ENCODE data around the gene SLC22A15.
"Not testable (repeated sequence)": the region's sequence is repeated elsewhere in the genome, so short reads cannot be mapped to it uniquely, and the experiment has no call there.

Gene SLC22A15

GRCh38 chr1:115976062-115976920, at the start of gene SLC22A15:
TSS of gene SLC22A15 (plus strand) at chr1:115976513. CDS start at chr1:115976628, 115 bp downstream.
- DNase-seq, result peak; percentile 8

- DNase-seq, result no peak
Measured at GRCh38 chr1:115927971-115928370, 48.3 kb upstream of the SLC22A15 start.

GRCh38 chr1:115929881-115930280, 46.4 kb upstream of the SLC22A15 start:
- no peak for DNase-seq

- DNase-seq, result no peak
Measured at GRCh38 chr1:115933625-115934024, 42.7 kb upstream of the SLC22A15 start.

- DNase-seq, result no peak
Measured at GRCh38 chr1:115939455-115939854, 36.9 kb upstream of the SLC22A15 start.

GRCh38 chr1:115946116-115946515, 30.2 kb upstream of the SLC22A15 start:
- no peak for DNase-seq

GRCh38 chr1:115949156-115949555, 27.2 kb upstream of the SLC22A15 start:
- DNase-seq, result no peak

GRCh38 chr1:115951560-115951959, 24.8 kb upstream of the SLC22A15 start:
- no peak for DNase-seq

GRCh38 chr1:115952547-115952946, 23.8 kb upstream of the SLC22A15 start:
- no peak for DNase-seq

GRCh38 chr1:115953180-115953579, 23.1 kb upstream of the SLC22A15 start:
- no peak for DNase-seq

- no peak for DNase-seq
Measured at GRCh38 chr1:115954684-115955083, 21.6 kb upstream of the SLC22A15 start.

- no peak for DNase-seq
Measured at GRCh38 chr1:115955228-115955627, 21.1 kb upstream of the SLC22A15 start.

- no peak for DNase-seq
Measured at GRCh38 chr1:115958866-115959265, 17.4 kb upstream of the SLC22A15 start.

- DNase-seq, result no peak
Measured at GRCh38 chr1:115969509-115969908, 6.8 kb upstream of the SLC22A15 start.

- not testable (repeated sequence) for DNase-seq
Measured at GRCh38 chr1:115971778-115972177, 4.5 kb upstream of the SLC22A15 start.

GRCh38 chr1:115973154-115973553, 3.2 kb upstream of the SLC22A15 start:
- no peak for DNase-seq

GRCh38 chr1:115975569-115976061, 698 bp upstream of the SLC22A15 start:
- DNase-seq, result no peak

GRCh38 chr1:115976921-115977498, 697 bp downstream of the SLC22A15 start:
- no peak for DNase-seq

GRCh38 chr1:115977499-115978258, 1.4 kb downstream of the SLC22A15 start:
- DNase-seq, result no peak

GRCh38 chr1:115978292-115978941, 2.1 kb downstream of the SLC22A15 start:
- DNase-seq, result no peak

- no peak for DNase-seq
Measured at GRCh38 chr1:115980156-115980555, 3.8 kb downstream of the SLC22A15 start.

- no peak for DNase-seq
Measured at GRCh38 chr1:115980998-115981993, 5.0 kb downstream of the SLC22A15 start.
